Measurements from ENCODE around the gene STK25. TPM values are rescaled to one million over a fixed set of nuclear protein-coding genes. Genes with fewer than 3 reads are reported as not detected.

Gene STK25
- 100 to 1,000 TPM in 11 of 12 donors, not detected in 1; 205 to 317 (median 276) TPM for polyA plus RNA-seq (ENCODE audit: insufficient read length in 12 of 12)
- long read RNA-seq, donor 1, full-length matches to known transcripts, result 34 of 34 reads
- long read RNA-seq, donor 1, partial matches to known transcripts, result 0 of 34 reads
- long read RNA-seq, donor 1, other reads (novel, unspliced or antisense), result 0 of 34 reads
- long read RNA-seq, donor 2, full-length matches to known transcripts, result 88 of 88 reads
- long read RNA-seq, donor 2, partial matches to known transcripts, result 0 of 88 reads
- long read RNA-seq, donor 2, other reads (novel, unspliced or antisense), result 0 of 88 reads
- long read RNA-seq, donor 3, full-length matches to known transcripts, result 35 of 35 reads
- long read RNA-seq, donor 3, partial matches to known transcripts, result 0 of 35 reads
- long read RNA-seq, donor 3, other reads (novel, unspliced or antisense), result 0 of 35 reads
- long read RNA-seq, donor 4, full-length matches to known transcripts, result 27 of 27 reads
- long read RNA-seq, donor 4, partial matches to known transcripts, result 0 of 27 reads
- long read RNA-seq, donor 4, other reads (novel, unspliced or antisense), result 0 of 27 reads
- long read RNA-seq, donor 5, full-length matches to known transcripts, result 109 of 109 reads
- long read RNA-seq, donor 5, partial matches to known transcripts, result 0 of 109 reads
- long read RNA-seq, donor 5, other reads (novel, unspliced or antisense), result 0 of 109 reads
- long read RNA-seq, donor 6, full-length matches to known transcripts, result 52 of 52 reads
- long read RNA-seq, donor 6, partial matches to known transcripts, result 0 of 52 reads
- long read RNA-seq, donor 6, other reads (novel, unspliced or antisense), result 0 of 52 reads
- long read RNA-seq, donor 7, full-length matches to known transcripts, result 35 of 35 reads
- long read RNA-seq, donor 7, partial matches to known transcripts, result 0 of 35 reads
- long read RNA-seq, donor 7, other reads (novel, unspliced or antisense), result 0 of 35 reads
- long read RNA-seq, donor 8, full-length matches to known transcripts, result 71 of 76 reads
- long read RNA-seq, donor 8, partial matches to known transcripts, result 5 of 76 reads
- long read RNA-seq, donor 8, other reads (novel, unspliced or antisense), result 0 of 76 reads
- long read RNA-seq, donor 9, full-length matches to known transcripts, result 33 of 39 reads
- long read RNA-seq, donor 9, partial matches to known transcripts, result 6 of 39 reads
- long read RNA-seq, donor 9, other reads (novel, unspliced or antisense), result 0 of 39 reads
- long read RNA-seq, donor 10, full-length matches to known transcripts, result 76 of 76 reads
- long read RNA-seq, donor 10, partial matches to known transcripts, result 0 of 76 reads
- long read RNA-seq, donor 10, other reads (novel, unspliced or antisense), result 0 of 76 reads
- long read RNA-seq, donor 11, full-length matches to known transcripts, result 92 of 97 reads
- long read RNA-seq, donor 11, partial matches to known transcripts, result 5 of 97 reads
- long read RNA-seq, donor 11, other reads (novel, unspliced or antisense), result 0 of 97 reads

DNA sequence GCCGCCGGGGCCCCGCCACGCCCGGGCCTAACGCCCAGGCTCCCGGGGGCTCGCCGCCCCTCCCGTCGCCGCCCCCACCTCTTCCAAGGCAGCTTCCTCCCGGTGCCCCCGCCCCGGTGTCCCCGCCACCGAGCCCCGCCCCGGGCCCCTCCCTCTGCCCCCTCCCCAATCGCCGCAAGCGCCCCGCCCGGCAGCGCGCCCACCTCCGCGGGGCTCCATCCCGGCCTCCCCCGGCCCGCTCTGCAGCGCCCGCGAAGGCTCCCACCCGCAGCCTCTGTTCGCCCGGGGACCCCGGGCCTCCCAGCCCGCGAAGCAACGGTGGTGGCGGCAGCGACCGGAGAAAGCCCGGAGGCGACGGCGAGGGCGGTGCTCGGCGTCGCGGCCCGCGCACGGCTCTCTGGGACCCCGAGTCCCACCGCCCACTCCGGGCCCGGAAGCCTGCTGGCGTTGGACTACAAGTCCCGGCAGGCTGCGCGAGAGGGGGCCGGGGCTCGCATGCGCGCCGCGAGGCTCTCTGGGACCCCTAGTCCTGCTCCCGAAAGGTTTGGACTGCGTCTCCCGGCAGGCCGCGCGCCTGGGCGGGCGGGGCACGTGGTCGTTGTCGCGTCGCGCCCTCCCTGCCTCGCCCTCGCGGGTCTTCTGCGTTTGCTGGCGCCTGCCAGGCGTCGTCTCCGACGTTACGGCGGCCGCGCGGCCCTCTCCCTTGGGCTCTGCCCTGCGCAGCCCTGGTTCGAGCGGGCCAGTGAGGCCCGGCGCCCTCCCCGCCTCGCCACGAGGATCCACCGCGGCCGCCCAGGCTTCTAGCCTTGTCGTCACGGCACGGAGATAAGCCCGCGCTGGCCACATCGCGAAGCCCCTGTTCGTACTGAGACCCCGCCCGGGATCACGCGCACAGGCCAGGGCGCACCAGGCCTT is at the start of gene STK25:
Gene STK25, minus strand, starts transcription at position 345 of the 915 bp plus-strand sequence. CDS start 549 bp downstream, outside the sequence.
- DNase-seq, result peak; percentile 97

DNA sequence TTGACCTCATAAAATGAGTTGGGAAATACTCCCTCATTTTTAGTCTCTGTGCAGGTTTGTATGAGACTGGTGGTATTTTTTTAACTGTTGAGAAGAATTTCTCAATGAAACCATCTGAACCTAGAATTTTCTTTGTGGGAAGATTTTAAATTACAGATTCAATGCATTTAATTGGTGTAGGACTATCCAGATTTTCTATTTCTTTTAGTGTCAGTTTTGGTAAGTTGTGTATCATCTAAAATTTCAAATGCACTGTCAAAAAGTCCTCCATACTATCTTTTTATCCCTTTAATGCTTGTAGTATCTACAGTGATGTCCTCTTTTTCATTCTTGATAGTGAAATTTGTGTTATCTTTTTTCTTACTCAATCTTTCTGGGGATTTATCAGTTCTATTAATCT is 48.4 kb upstream of the STK25 start:
- DNase-seq, result no peak

DNA sequence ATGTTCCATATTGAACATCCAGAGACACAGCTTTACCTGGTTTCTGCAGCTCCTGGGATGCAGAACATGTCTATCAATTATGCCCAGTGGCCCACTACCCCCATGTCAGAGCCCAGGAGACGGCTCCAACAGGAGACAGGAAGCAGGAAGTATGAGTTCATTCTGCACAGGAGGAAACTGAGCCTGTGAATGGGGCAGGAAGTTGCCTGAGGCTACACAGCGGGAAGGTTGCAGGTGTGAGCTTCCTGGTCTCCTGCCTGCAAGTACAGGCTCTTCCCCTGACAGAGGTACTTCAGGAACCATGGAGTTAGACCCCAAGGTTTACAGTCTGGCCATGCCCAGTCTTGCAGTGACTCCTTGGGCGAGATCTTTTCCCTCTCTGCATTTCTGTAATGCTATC is 47.3 kb upstream of the STK25 start:
- no peak for DNase-seq

DNA sequence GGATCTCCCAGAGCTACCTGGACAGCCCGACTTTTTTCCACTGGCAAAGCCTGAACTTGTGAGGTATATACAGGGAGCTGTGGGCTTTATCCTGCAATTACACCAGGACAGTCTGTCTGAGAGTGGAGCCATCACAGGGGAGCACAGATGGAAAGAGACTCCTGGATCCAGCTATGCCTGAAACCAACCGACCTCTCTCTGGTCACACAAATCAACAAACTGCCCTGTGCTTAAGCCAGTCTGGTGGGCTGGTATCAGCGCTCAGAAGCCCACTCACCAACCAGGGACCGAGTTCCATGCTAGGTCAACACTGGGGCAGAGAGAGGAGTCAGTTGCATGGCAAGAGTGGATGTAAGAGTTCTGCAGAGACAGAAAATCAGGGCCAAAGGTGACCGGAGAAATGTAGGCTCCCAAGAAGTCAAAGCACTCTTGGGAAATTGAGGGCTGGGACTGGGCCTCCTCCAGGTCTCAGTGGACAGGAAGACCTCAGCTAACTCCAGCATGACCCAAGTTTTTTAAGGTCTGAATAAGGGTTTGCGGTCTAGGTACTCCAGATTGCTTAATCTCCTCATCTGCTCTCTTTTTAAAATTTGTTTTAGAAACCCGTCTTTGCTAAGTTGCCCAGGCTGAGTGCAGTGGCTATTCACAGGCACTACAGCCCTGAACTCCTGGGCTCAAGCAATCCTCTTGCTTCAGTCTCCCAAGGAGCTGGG is 46.4 kb upstream of the STK25 start:
- no peak for DNase-seq

DNA sequence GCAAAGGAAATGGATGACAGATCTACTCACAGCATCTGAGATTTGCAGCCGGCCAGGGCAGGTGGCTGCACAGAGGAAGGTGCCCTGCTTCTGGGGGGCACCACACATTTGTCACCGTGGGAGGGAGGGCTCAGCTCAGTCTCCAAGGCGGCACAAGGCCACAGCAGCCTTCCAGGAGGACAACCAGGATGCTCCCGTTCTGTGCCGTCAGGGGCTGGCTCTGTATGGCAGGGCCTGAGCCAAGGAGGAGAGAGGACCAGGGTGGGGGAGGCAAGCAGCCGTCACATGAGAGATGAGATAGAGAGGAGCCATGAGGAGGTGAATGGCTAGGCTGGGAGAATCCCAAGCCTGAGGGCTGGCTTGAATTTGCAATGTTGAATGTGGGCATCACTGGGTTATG is 45.6 kb upstream of the STK25 start:
- no peak for DNase-seq

DNA sequence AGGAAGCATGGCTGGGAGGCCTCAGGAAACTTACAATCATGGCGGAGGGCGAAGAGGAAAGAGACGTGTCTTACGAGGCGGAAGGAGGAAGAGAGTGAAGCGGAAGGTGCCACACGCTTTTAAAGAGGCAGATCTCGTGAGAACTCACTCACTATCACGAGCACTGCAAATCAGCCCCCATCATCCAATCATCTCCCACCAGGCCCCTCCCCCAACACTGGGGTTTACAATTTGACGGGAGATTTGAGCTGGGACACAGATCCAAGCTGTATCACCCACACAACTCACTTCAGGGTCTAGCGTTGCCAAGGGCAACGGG is 45.1 kb upstream of the STK25 start:
- no peak for DNase-seq

DNA sequence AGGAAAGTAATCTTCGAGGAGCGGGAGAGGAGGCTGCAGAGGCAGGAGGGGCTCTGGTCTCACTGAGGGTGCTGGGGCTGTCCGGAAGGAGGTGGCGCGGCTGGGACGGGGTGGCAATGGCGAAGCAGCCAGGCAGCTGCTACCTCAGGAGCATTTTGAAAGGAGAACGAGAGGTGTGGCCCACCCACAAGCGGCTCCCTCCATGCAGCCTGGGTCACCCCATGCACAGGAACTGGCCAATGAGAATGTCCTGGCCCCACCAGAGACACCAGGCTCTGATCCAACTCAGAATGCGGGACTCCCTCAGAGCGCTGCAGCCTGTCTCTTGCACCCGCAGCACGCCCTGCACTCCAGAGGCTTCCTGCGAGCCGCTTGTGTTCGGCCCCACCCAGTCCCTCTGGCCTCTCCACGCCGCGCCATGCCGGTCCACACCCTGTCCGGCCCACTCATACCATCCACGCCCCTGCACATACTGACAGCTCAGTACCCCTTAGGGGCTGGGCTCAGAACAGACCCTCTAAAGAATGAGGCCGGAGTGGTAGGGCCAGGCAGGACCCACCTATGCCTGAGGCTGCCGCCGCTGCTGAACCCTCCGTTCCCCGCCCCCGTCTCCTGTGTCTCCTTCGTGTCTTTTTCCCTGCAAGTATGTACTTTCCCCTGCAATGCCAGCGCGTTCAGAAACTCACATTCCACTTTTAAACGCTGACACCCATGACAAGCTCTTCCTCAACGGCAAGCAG is 43.8 kb upstream of the STK25 start:
- no peak for DNase-seq

DNA sequence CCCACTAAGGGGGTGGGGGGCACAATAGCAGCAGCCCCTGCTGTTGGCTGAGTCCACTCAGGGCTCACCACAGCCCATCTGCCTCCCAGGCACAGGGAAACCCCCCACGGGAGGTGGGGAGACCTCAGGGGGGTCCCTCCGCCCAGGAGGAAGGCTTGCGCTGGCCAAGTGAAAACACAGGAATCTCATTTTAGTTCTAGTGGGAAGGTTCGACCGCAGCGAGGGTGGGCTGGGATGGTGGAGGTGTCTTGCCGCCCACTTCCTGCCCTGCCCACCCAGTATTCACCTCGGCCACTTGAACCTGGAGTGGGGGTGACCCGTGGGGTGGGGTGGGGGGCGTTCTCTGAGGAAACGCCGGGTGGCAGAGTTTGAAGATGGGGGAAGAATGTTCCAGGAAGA is 43.2 kb upstream of the STK25 start:
- DNase-seq, result no peak

DNA sequence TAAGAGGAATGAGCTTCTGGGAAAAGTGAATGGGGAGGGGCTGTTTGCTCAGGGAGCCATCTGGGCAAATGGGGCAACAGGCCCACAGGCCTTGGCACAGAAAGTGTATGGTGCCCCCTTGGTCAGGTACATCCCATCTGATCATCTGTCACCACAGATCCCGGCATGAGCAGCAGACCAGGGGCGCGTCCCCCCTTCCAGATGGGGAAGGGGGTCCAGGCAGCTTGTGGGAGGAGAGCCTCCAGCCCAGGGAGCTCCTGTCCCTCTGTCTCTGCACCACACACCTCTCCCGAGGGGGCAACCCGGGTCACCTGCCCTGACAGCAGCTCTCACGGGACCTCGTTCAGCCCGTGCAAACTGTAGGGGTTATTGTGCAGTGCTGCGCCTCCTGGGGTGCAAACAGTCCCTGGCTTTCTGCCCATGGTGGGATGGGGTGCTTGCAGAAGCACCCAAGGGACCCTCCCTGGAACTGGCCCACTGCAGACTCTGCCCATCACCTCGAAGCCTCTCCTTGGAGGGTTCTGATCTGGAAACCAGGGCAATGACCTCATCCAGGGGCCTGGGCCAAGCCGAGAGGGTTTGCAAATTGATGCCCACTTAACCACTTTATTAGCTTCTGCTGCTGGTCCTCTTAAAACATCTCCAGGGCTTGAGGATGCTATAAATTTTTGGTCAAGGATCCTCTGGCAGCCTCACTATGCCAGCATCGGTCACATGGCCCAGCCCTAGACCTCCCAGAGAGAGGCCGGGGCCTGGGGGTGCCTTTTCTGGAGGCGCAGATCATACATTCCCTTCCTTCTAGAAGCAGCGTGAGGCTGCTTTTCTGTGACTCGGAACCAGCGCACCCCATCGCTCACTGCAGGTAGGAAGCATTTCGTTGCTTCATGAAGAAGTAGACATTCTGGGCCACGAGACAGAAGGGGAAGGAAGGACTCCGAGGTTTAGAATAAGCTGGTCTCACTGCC is 42.5 kb upstream of the STK25 start:
- DNase-seq, result no peak

DNA sequence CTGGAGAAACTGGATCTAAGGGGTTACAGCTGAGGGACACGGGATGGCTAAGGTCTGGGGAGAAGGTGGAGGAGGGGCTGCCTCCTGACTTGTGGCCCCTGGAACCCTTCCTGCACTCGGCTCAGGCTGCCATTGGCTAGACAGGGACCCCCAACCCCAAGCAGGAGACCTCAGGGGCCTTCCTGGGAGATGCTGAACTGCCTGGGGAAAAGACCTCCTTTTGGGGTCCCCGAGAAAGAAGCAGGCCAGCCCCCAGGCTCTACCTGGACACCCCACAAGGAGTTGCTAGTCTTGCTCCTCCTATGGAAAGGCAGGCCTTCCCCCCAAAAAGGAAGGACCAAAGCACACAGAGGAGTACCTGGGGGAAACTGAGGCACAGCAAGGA is 40.1 kb upstream of the STK25 start:
- no peak for DNase-seq

DNA sequence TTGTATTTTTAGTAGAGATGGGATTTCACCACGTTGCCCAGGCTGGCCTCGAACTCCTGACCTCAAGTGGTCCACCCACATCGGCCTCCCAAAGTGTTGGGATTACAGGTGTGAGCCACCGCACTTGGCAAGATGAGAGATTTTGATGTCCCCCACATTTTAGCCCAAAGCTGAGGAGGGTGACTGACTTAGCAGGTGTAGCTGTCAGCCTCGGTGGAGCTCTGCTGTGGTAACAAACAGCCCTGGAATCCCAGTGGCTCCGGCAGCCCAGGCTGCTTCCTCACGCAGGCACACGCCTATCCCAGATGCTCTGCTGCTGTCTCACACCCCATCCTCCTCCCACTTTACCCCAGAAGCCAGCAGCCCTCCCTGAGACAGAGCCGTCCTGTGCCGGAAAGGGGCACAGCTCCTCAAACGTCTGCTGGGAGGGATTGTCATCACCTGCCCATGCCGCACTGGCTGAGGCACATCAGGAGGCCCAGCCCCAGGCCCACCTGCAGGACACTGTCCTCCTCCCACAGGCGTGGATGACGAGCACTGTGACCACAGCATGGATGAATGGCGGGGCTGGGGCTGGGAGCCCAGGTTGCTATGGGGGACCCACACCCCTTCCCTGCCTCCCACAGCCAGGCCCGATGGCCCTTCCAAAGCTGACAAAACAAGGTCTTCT is 39.5 kb upstream of the STK25 start:
- no peak for DNase-seq

DNA sequence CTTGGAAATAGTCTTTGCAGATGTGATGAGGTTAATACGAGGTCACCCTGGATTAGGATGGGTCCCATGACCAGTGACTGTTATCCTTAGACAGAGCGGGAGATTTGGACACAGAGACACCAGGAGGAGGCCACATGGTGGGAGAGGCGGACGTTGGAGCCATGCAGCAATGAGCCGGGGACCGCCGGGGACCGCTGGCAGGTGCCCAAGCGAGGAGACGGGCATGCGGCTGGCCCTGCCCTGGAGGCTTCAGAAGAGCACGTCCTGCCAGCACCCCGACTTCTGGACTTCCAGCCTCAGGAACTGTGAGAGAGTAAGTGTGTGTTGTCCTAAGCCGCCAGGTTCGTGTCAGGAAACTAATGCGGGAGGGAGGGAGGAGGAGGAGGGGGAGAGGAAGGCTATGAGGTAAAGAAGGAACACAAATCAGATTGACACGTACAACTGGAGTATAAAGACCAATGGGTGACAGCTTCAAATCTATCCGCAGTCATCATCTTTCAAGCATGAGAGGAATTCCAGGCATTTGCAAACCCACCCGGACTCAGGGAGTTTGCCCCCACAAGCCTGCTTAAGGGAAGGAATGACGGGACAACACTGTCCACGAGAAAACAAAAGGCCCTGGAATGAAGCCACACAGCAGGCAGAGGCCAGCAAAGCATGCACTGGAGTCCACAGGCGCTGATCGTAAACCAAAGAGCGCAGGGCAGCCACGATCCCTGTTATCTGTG is 38.6 kb upstream of the STK25 start:
- DNase-seq, result no peak

DNA sequence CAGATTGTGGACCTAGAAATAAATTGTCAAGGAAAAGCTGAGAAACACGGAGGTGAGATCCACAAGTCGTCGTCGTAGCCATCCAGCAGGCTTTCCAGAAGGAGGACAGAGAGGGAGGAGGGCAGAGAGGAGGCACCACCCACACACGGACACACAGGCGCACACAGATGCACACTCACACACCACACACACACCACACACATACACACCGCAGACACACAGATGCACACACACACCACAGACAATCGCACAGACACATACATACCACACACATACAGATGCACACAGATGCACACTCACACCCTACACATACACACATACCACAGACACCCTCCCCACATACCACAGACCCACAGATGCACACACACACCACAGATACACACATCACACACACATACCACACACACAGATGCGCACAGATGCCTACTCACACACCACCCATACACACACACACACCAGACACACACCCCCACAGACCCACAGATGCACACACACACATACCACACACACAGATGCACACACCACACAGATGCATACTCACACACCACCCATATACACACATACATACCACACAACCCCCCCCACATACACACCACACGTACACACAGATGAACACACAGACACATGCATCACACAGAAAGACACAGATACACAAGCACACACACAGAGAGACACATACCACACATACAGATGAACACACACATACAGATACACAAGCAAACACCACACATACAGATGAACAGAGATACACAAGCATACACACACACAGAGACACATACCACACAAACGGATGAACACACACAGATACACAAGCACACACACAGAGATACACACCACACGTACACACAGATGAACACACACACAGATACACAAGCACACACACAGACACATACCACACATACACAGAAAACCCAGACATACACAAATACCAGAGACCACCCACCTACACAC is 37.4 kb upstream of the STK25 start:
- no peak for DNase-seq

DNA sequence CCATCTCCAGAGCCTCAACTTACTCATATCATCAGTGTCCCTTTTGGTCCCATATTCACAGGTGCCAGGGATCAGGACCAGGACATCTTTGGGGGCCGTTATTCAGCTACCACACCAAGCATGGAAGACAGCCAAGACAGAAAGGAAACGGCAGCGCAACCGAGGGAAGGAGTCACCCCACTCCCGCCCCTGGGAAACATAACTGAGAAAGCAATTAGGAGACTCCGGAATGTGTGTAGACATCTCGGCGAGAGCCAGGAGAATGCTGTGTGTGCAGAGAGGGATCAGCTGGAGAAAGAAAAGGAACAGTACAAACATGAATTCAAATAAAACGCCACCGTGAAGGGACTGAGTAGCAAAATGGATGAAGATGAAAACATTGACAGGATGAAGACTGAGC is 36.7 kb upstream of the STK25 start:
- no peak for DNase-seq

DNA sequence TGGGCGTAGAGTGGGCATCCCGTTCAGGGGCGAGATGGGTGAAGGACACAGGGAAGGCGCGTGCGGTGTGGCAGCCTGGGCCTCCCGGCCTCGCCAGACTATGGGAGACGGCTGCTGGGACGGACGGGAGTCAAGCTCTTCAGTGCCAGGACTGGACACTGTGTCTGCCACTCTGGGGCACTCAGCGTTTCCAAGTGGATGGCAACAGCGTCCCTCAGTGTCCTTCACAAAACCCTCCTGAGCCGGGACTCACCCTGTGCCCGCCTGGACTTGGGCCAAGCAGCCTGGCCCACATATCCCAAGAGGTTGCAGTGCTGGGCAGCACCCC is 33.9 kb upstream of the STK25 start:
- DNase-seq, result no peak
